ENCODE results near the gene PITPNC1.
A peak's percentile ranks its signal among the peaks of the same experiment; 100 is the strongest.
"Not testable (repeated sequence)": the region's sequence is repeated elsewhere in the genome, so short reads cannot be mapped to it uniquely, and the experiment has no call there.

PITPNC1 gene

DNA sequence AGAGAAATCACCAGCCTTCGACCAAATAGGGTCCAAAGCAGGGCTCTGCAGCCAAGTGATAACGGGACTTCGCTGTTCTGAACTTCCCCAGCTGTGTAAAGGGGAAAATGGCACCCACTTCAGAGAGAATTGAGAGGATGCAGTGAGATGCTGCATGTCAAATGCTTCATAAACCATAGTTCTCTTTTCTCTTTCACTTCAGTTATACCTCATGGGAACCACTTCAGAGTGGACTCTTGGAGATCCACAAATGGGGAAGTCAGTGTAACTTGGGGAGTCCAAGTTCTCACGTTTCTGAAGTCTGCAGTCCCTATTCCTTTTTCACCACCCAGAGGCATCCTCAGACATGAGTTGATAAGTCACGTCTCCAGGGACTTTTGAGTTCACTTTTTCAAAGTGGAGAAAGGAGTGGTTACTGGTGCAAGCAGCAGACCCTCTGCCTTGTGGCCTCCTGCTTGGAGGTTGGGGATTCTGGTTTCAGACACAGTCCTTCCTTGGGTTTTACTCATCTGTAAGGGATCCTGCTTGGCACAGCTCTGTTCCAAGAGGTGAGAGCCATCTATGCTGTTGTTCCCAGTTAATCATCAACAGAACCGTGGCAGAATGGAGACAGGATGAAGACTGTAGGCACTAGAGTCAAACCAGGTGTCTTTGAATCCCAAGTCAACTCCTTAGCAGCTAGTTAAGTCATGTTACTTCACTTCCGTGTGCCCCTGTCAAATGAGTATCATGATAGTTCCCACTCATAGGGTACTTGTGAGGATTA is 217.2 kb downstream of the PITPNC1 start:
- DNase-seq = peak; percentile 22

- no peak for DNase-seq
Observed at GRCh38 chr17:67600408-67600807, 223.3 kb downstream of the PITPNC1 start.

- DNase-seq = no peak
Observed at GRCh38 chr17:67601897-67602296, 224.8 kb downstream of the PITPNC1 start.

DNA sequence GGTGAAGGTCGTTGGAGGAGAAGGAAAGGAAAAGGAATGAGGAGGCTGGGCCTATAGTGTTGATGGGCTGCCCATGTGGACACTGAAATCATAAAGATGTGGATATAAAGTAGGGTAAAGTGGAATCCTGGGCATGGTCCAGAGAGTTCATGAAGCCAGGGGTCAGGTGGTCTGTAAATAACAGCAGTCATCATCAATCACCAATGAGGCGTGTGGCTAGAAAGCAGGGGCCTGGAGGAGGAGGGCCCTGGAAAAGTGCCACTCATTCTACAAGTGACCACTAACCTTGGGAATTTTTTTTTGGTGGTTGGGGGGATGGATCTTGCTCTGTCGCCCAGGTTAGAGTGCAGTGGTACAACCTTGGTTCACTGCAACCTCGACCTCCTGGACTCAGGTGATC is 225.4 kb downstream of the PITPNC1 start:
- DNase-seq = no peak

DNA sequence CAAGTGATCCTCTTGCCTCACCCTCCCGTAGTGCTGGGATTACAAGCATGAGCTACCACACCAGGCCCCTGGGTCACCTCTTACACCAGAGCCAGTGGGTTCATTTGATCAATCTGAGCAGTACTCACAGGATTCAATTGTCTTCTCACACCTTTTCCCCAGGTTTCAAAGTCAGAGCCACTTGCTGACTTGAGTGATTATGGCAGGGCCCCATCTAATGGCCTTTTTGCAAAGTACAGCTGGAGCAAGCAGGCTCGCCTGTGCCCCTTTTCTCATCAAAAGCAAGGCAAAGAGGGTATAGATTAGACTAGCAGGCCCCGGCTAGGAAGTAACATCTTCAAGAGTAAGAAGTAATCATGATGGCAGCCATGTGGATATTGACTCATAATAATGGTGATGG is 225.9 kb downstream of the PITPNC1 start:
- DNase-seq = no peak

GRCh38 chr17:67605256-67605912 is 228.3 kb downstream of the PITPNC1 start:
- DNase-seq = no peak

DNA sequence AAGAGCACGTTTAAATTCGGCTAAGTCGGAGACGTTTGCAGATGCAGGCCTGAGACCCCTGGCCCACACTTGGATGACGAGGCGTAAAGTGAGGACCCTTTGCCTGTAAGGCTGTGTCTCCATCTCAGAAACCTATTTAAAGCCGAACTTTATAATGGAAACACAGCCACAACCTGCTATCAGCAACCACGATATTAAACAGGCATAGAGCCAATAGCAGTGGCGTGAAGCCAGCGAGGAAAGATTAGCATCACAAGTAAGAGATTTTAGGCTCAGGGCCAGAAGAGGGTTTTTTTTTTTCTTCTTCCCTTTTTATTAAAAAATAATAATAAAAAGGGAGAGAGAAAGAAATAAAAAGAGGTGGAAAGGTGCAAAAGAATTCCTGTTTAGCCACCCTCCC is 229.4 kb downstream of the PITPNC1 start:
- no peak for DNase-seq

DNA sequence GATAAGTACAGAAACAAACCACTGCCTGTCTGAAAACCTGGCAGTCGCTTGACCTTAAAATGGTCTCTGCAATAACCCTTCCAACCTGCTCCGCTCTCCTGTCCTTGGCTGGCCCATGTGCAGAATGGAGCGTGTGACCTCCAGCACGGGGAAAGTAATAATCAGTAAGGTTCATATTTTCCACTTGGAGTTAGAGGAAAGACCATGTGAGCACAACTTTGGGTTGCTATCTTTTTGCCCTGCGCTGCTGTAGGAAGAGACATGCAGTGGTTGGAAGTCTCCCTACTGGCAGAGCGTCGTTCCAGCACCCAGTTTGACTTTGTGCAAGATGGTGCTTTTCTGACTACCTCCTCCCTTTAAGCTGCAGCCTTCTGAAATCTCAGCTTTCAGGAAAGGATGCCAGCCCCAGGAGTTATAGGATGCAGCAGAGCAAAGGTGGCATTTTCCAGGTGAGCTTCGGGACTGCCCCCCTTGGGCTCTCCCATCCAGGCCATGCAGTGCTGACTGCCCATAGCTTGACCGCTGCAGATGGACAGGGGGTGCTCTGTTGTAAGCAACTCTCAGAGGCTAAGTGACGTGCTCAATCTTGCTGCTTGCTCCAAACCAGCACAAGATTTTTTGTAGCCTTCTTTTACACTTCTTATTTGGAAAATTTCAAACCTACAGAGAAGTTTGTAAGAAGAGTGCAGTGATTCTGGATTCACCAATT is 230.0 kb downstream of the PITPNC1 start:
- DNase-seq = no peak

- no peak for DNase-seq
Observed at GRCh38 chr17:67610061-67610460, 233.0 kb downstream of the PITPNC1 start.

- no peak for DNase-seq
Observed at GRCh38 chr17:67613961-67614360, 236.9 kb downstream of the PITPNC1 start.

DNA sequence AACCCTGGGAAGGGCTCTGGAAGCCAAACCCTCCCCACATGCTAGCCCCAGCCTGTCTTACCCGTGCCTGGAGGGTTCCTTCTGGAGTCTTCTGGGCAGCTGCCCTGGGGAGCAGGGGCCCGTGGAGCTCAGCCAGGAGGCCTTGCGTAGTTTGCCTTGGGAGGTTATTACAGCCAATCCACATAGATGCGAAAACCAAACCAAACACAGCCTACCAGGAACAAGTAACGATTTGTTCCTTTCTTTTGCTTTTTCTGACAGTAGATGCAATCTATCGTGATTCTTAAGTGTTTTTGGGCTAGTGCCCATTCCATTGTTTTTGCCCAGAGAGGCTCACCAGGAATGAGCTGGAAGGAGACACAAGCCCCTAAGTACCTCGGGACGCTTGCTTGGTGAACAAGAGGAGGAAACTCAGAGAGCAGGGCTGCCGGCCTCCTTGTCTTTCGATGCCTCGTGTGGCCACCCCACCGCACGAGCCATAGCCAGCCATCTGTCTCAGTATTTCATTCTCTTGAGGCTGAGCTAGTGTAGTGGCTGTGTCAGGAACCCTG is 238.0 kb downstream of the PITPNC1 start:
- DNase-seq = peak; percentile 49

GRCh38 chr17:67615736-67616135 is 238.7 kb downstream of the PITPNC1 start:
- DNase-seq = no peak

DNA sequence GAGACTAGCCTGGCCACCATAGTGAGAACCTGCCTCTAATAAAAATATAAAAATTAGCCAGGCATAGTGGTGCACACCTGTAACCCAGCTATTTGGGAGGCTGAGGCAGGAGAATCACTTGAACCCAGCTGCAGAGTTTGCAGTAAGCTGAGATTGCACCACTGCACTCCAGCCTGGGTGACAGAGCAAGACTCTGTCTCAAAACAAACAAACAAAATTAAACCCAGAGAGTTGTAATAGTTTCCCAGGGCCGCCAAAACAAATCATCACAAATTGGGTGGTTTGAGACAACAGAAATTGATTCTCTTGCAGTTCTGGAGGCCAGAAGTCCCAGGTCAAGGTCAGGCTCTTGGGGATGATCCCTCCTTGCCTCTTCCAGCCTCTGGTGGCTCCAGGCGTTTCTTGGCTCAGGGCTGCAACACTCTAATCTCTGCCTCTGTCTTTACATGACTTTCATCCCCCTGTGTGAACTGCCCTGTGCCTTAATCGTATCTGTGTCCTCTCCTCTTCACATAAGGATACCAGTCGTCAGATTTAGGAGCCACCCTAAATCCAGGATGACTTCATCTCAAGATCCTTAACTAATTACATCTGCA is 240.3 kb downstream of the PITPNC1 start:
- DNase-seq = no peak

DNA sequence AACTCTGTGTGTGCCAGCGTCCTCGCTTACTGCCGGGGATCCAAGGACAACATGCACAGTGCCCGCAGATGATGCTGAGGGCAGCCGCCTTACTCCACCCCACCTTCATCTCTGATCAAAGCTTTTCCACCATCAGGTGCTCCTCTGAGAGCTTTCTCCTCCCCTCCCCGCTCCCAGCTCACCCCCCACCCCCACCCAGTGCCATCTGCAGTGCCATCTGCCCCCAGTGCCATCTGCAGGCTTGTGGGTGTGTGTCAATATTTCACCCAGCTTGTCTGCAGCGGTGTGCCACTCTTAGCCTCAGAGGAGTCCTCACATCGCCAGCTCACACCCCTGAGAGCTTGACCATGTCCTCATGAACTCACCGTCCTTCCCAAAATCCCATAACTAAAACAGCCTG is 242.5 kb downstream of the PITPNC1 start:
- peak; percentile 33 for DNase-seq

DNA sequence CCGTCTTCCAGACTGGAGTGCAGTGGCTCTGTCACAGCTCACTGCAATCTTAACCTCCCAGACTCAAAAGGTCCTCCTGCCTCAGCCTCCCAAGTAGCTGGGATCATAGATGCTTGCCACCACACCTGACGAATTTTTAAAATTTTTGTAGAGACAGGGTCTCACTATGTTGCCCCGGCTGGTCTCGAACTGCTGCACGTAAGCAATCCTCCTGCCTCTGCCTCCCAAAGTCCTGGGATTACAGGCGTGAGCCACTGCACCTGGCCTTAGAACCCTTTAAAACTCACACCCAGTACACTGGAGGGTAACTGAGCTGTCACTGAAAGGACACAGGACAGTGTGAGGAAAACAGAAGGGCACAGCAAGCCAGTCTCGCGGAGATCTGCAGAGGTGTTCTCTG is 243.0 kb downstream of the PITPNC1 start:
- no peak for DNase-seq

DNA sequence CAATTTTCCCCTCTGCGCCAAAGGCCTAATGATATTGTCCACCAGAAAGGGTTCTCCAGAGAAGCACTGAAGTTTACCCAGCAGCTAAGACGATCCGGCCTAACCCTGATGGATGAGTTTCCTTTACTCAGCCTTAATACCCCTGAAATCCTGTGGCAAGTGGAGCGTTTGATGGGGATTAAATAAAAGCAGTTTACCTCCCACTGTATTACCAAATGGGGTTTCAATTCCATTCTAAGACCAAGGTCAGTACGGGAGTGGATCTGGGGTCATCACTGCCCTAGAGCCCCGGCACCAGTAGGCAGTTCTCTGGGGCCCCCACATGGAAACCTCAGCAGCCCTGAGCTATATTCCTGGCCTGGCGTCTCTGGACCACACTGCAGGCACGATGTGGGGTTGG is 243.6 kb downstream of the PITPNC1 start:
- no peak for DNase-seq

DNA sequence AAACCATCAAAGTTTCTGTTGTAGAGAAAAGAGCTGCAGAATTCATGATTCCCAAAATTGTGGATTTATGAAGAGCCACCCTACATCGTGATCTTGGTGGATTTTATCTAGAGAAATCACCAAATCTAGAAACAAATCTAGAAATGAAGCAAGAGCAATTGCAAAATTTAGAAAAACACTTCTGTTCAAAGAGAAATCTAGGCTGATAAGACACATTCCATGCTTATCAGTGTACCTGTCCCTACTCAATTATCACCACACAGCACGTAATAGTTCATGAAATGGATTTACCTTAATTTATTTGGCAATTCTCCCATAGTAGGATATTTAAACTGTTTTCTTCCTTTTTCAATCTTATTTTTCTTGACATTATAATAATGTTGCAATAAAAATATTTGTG is 246.7 kb downstream of the PITPNC1 start:
- no peak for DNase-seq

GRCh38 chr17:67624886-67625656 is 248.0 kb downstream of the PITPNC1 start:
- DNase-seq = no peak

- DNase-seq = no peak
Observed at GRCh38 chr17:67625971-67626370, 248.9 kb downstream of the PITPNC1 start.

GRCh38 chr17:67628580-67629013 is 251.5 kb downstream of the PITPNC1 start:
- no peak for DNase-seq

- peak; percentile 71 for DNase-seq
Observed at GRCh38 chr17:67629971-67630320, 252.9 kb downstream of the PITPNC1 start.

DNA sequence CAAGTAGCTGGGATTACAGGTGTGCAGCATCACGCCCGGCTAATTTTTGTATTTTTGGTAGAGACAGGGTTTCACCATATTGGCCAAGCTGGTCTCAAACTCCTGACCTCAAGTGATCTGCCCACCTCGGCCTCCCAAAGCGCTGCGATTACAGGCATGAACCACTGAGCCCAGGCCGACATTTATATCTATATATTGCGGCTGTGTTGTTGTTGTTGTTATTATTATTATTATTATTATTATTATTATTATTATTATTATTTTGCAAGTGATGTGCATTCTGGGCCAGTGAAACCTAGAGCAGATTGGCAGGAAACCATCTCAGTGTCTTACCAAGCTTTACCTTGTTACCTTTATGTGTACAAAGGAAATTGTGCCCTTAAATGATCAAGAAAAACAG is 253.8 kb downstream of the PITPNC1 start:
- not testable (repeated sequence) for DNase-seq

DNA sequence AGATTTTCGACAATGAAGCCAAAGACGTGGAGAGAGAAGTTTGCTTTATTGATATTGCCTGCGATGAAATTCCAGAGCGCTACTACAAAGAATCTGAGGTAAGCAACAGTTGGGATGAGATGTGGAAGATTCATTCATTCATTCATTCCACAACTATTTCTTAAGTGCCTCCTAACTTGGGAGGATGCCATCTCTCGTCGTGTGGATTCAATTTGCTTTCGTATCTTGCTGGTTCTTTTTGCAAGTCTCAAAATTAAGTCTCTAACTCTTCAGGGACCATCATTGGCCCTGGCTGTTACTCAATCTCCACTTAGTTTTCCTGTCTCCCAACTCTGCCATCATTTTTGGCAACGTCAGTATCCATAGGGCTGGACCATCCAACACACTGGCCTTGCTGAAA is 255.1 kb downstream of the PITPNC1 start:
- DNase-seq = no peak

Measured in NCI-H524 treated with DMSO at 0.1 percent for 48 hours (cell line).